Smooth muscle cell (in vitro differentiated cells): ENCODE results near the gene ALG1. TPM values are rescaled to one million over a fixed set of nuclear protein-coding genes. Genes with fewer than 3 reads are reported as not detected.

Source experiments
- DNase-seq: peaks from one replicate; lab custom pipeline; 2025; ENCODE audit not compliant: unreplicated experiment; lab: John Stamatoyannopoulos, UW
- H2AFZ ChIP-seq: fragments of 200-600 bp; sonication (generic); 2 replicates; pipeline ENCODE4 v1.6.0; 2016; ENCODE audit warnings: antibody characterized with exemption, low read depth, mild to moderate bottlenecking
- H3F3A ChIP-seq: fragments of 200-600 bp; sonication (generic); 2 replicates; pipeline ENCODE4 v1.6.0; 2017; ENCODE audit warnings: antibody characterized with exemption, low read depth
- H3K27ac ChIP-seq: fragments of 200-600 bp; sonication (generic); 2 replicates; pipeline ENCODE4 v1.5.1; 2016; ENCODE audit warnings: low read depth, mild to moderate bottlenecking
- H3K27me3 ChIP-seq: fragments of 200-600 bp; sonication (generic); 2 replicates; pipeline ENCODE4 v1.6.1; 2016; ENCODE audit warnings: low read depth, mild to moderate bottlenecking
- H3K36me3 ChIP-seq: fragments of 200-600 bp; sonication (generic); 2 replicates; pipeline ENCODE4 v1.5.1; 2016; ENCODE audit warnings: low read depth
- H3K4me1 ChIP-seq: fragments of 200-600 bp; sonication (generic); 2 replicates; pipeline ENCODE4 v1.5.1; 2016; ENCODE audit warnings: low read depth
- H3K4me2 ChIP-seq: fragments of 200-600 bp; sonication (generic); 2 replicates; pipeline ENCODE4 v1.6.0; 2016; ENCODE audit warnings: mild to moderate bottlenecking
- H3K4me3 ChIP-seq: fragments of 200-600 bp; sonication (generic); 2 replicates; pipeline ENCODE4 v1.5.1; 2016; ENCODE audit warnings: mild to moderate bottlenecking
- H3K79me2 ChIP-seq: fragments of 200-600 bp; sonication (generic); 2 replicates; pipeline ENCODE4 v1.6.0; 2016; ENCODE audit warnings: low read depth, mild to moderate bottlenecking
- H3K9ac ChIP-seq: fragments of 200-600 bp; sonication (generic); 2 replicates; pipeline ENCODE4 v1.6.0; 2016; ENCODE audit warnings: low read depth
- H3K9me3 ChIP-seq: fragments of 200-600 bp; sonication (generic); replicated peaks from 2 replicates; pipeline ENCODE4 v1.5.1; 2016; ENCODE audit warnings: low read depth
- H4K20me1 ChIP-seq: fragments of 200-600 bp; sonication (generic); 2 replicates; pipeline ENCODE4 v1.6.0; 2016; ENCODE audit warnings: low read depth
- WGBS: methylation state at CpG from one replicate; pipeline ENCODE4 v1.1.7; 2016; ENCODE audit warnings: low lambda C conversion rate; 5-methylcytosine and 5-hydroxymethylcytosine counted together
- polyA plus RNA-seq: library from polyadenylated mRNA; unstranded; fragments of >200 nt; fragmentation: Nextera tagmentation; extraction: Ambion mirVana; gene quantifications from 2 replicates; pipeline ENCODE4 v1.2.1, GENCODE V29; 2016
- total RNA-seq: library from RNA; depleted of rRNA; stranded (reverse); fragments of >200 nt; gene quantifications from 2 replicates; pipeline ENCODE4 v1.2.3, GENCODE V29; 2014
- TF ChIP-seq, protein P1 (sequence below): fragments of 200-600 bp; sonication (generic); IDR thresholded peaks from 2 replicates; pipeline ENCODE4 v1.5.1; 2017; ENCODE audit warnings: borderline replicate concordance, mild to moderate bottlenecking, antibody characterized with exemption; ENCODE audit not compliant: insufficient read depth, poor library complexity, severe bottlenecking

Gene ALG1
- total and polyA plus RNA-seq, 2 experiments from 2014 or later = 22.6 to 32.9 TPM

GRCh38 chr16:5033256-5034166, 38.1 kb upstream of the ALG1 start, which contains the start of gene NAGPA:
Gene NAGPA (minus strand): TSS chr16:5033935. CDS start chr16:5033914, 21 bp downstream.
- peak within 1 kb of the TSS; percentile 93 for H3K4me2 ChIP-seq
- no peaks in the 10 kb centered on the region for H3F3A ChIP-seq
- H3K36me3 ChIP-seq = no peaks in the 10 kb centered on the region
- 2% methylated on average over 101 of the region's 104 CpGs for WGBS
- no peaks in the 10 kb centered on the region for H3K79me2 ChIP-seq
- H3K27me3 ChIP-seq = no peaks in the 10 kb centered on the region
- H3K4me3 ChIP-seq = peak within 1 kb of the TSS; percentile 93
- peak within 1 kb of the TSS; percentile 83 for H3K9ac ChIP-seq
- peak; percentile 44 for DNase-seq
- peak within 1 kb of the TSS; percentile 97 for H2AFZ ChIP-seq
- H4K20me1 ChIP-seq = no peaks in the 10 kb centered on the region
- H3K9me3 ChIP-seq = no peaks in the 10 kb centered on the region
- peak within 1 kb of the TSS; percentile 29 for H3K27ac ChIP-seq
- H3K4me1 ChIP-seq = peaks cover 7% of the 10 kb centered on the region
- TF ChIP-seq, protein P1, sequence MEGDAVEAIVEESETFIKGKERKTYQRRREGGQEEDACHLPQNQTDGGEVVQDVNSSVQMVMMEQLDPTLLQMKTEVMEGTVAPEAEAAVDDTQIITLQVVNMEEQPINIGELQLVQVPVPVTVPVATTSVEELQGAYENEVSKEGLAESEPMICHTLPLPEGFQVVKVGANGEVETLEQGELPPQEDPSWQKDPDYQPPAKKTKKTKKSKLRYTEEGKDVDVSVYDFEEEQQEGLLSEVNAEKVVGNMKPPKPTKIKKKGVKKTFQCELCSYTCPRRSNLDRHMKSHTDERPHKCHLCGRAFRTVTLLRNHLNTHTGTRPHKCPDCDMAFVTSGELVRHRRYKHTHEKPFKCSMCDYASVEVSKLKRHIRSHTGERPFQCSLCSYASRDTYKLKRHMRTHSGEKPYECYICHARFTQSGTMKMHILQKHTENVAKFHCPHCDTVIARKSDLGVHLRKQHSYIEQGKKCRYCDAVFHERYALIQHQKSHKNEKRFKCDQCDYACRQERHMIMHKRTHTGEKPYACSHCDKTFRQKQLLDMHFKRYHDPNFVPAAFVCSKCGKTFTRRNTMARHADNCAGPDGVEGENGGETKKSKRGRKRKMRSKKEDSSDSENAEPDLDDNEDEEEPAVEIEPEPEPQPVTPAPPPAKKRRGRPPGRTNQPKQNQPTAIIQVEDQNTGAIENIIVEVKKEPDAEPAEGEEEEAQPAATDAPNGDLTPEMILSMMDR = no peak

- peak overlapping the region; percentile 29 for H3K27ac ChIP-seq
- TF ChIP-seq, protein P1 = no peak
Measured at GRCh38 chr16:5034167-5034523, 37.5 kb upstream of the ALG1 start.

GRCh38 chr16:5035909-5036227, 35.8 kb upstream of the ALG1 start:
- peaks cover 7% of the 10 kb centered on the region for H3K4me1 ChIP-seq
- no peaks in the 10 kb centered on the region for H3K9me3 ChIP-seq
- 63% methylated on average over 1 of the region's 1 CpG for WGBS
- H3K9ac ChIP-seq = no peak overlapping the region
- H3K27ac ChIP-seq = no peak overlapping the region
- no peak overlapping the region for H3K4me2 ChIP-seq
- no peaks in the 10 kb centered on the region for H4K20me1 ChIP-seq
- no peak for DNase-seq
- H3K4me3 ChIP-seq = no peak overlapping the region
- no peaks in the 10 kb centered on the region for H3F3A ChIP-seq
- TF ChIP-seq, protein P1 = no peak
- H2AFZ ChIP-seq = no peak overlapping the region
- H3K36me3 ChIP-seq = no peaks in the 10 kb centered on the region
- no peaks in the 10 kb centered on the region for H3K27me3 ChIP-seq
- no peaks in the 10 kb centered on the region for H3K79me2 ChIP-seq

More at GRCh38 chr16:5034167-5034523, 37.5 kb upstream of the ALG1 start:
- peak overlapping the region; percentile 93 for H3K4me3 ChIP-seq
- no peaks in the 10 kb centered on the region for H3F3A ChIP-seq
- H3K27me3 ChIP-seq = no peaks in the 10 kb centered on the region
- no peaks in the 10 kb centered on the region for H3K36me3 ChIP-seq
- H3K79me2 ChIP-seq = no peaks in the 10 kb centered on the region
- H2AFZ ChIP-seq = peak overlapping the region; percentile 97
- H3K4me2 ChIP-seq = peak overlapping the region; percentile 93
- H3K4me1 ChIP-seq = peaks cover 7% of the 10 kb centered on the region
- H3K9me3 ChIP-seq = no peaks in the 10 kb centered on the region
- peak overlapping the region; percentile 83 for H3K9ac ChIP-seq
- no peaks in the 10 kb centered on the region for H4K20me1 ChIP-seq
- whole genome bisulfite sequencing = 30% methylated on average over 2 of the region's 2 CpGs
- no peak for DNase-seq
